Lower leg skin (tissue), 4 donors: Measurements from ENCODE around the gene PYHIN1. TPM values are rescaled to one million over a fixed set of nuclear protein-coding genes. Genes with fewer than 3 reads are reported as not detected.
A peak's percentile ranks its signal among the peaks of the same experiment; 100 is the strongest.

ENCODE experiments used
- DNase-seq, 2 donors: peaks; one replicate each; pipeline ENCODE4 v3.0.0-alpha.2; 2019; ENCODE audit warnings: low spot score in 2 of 2
- H3K4me3 ChIP-seq: fragments of 200-600 bp; sonication (generic); 2 replicates; pipeline ENCODE4 v1.5.1; 2017; ENCODE audit warnings: mild to moderate bottlenecking, low read depth; ENCODE audit not compliant: poor library complexity, severe bottlenecking
- CTCF ChIP-seq, 3 donors: fragments of 450-650 bp; IDR thresholded peaks; one replicate each; pipeline ENCODE4 v1.5.1; 2016; ENCODE audit warnings: antibody characterized with exemption in 3 of 3, mild to moderate bottlenecking in 3 of 3, moderate library complexity in 2 of 3
- POLR2A ChIP-seq, 2 donors: fragments of 450-650 bp; IDR thresholded peaks; one replicate each; pipeline ENCODE4 v1.6.1; 2016 to 2017; ENCODE audit warnings: antibody characterized with exemption in 2 of 2, mild to moderate bottlenecking in 1 of 2, moderate library complexity in 1 of 2
- WGBS, 2 donors: methylation state at CpG; one replicate each; pipeline ENCODE4 v1.1.5; 2018; 5-methylcytosine and 5-hydroxymethylcytosine counted together
- intact Hi-C: fragments of 100-400 bp; cut with DNase I; formaldehyde crosslinking; loops from one replicate; pipeline ENCODE4 v1.15.0; 2023; ENCODE audit warnings: low total_unique reads
- total RNA-seq, 4 donors: library from RNA; depleted of rRNA; stranded (reverse); fragments of >200 nt; gene quantifications; one replicate each; pipeline ENCODE4 v1.1.0, GENCODE V29; 2016

The PYHIN1 gene
- total RNA-seq, 4 donors from 2014 or later = 0.39 TPM; not detected in 3

- WGBS, 2 donors = 47 to 49% methylated on average over 6 of the region's 6 CpGs
- intact Hi-C loops = no loop called here
- no peak for TF ChIP-seq CTCF (IDR thresholded peaks at IDR 0.05)
- no peak for TF ChIP-seq POLR2A (IDR thresholded peaks at IDR 0.05)
- H3K4me3 ChIP-seq = no peak overlapping the region
- no peak for DNase-seq
Measured at GRCh38 chr1:158998037-158998780, 66.9 kb downstream of the PYHIN1 start.

GRCh38 chr1:158998781-158999161 is 67.4 kb downstream of the PYHIN1 start:
- no peak overlapping the region for H3K4me3 ChIP-seq
- 6 to 8% methylated on average over 13 of the region's 13 CpGs for WGBS, 2 donors
- intact Hi-C loops = no loop called here
- DNase-seq = peak in 1 of 2 donors; percentile 62
- TF ChIP-seq CTCF (IDR thresholded peaks at IDR 0.05) (peak in 1 of 3 donors; percentile 78), POLR2A (IDR thresholded peaks at IDR 0.05) (no peak)

GRCh38 chr1:158999316-159000069 is 68.1 kb downstream of the PYHIN1 start:
- TF ChIP-seq POLR2A (IDR thresholded peaks at IDR 0.05) = no peak
- no peak for TF ChIP-seq CTCF (IDR thresholded peaks at IDR 0.05)
- DNase-seq = peak; percentile 93 to 96
- H3K4me3 ChIP-seq = peak overlapping the region; percentile 12
- WGBS, 2 donors = 6 to 12% methylated on average over 11 of the region's 11 CpGs
- intact Hi-C loops = no loop called here

- DNase-seq = no peak
- peak overlapping the region; percentile 12 for H3K4me3 ChIP-seq
- TF ChIP-seq CTCF (IDR thresholded peaks at IDR 0.05) (no peak), POLR2A (IDR thresholded peaks at IDR 0.05) (no peak)
- 9 to 10% methylated on average over 6 of the region's 6 CpGs for WGBS, 2 donors
- intact Hi-C loops = no loop called here
Measured at GRCh38 chr1:159000070-159000409, 68.7 kb downstream of the PYHIN1 start.

- peak; percentile 94 to 97 for DNase-seq
- TF ChIP-seq CTCF (IDR thresholded peaks at IDR 0.05) = no peak
- TF ChIP-seq POLR2A (IDR thresholded peaks at IDR 0.05) = no peak
- H3K4me3 ChIP-seq = no peak overlapping the region
- 7 to 9% methylated on average over 1 of the region's 1 CpG for WGBS, 2 donors
- intact Hi-C loops = no loop called here
Measured at GRCh38 chr1:159000625-159001024, 69.3 kb downstream of the PYHIN1 start.
